Karpas-422 (cell line): Measurements from ENCODE around the gene NXPH1. TPM values are rescaled to one million over a fixed set of nuclear protein-coding genes. Genes with fewer than 3 reads are reported as not detected.

Experiments used
- DNase-seq: peaks from one replicate; pipeline ENCODE4 v3.0.0-alpha.2; 2015
- H2AFZ ChIP-seq: fragments of 200-600 bp; sonication (generic); 2 replicates; pipeline ENCODE4 v1.6.1; 2014; ENCODE audit warnings: antibody characterized with exemption, low read length, mixed read lengths
- H3K27ac ChIP-seq: fragments of 200-600 bp; sonication (generic); 2 replicates; pipeline ENCODE4 v1.5.1; 2014; ENCODE audit warnings: mild to moderate bottlenecking, low read length, moderate library complexity
- H3K27me3 ChIP-seq: fragments of 200-600 bp; sonication (generic); 2 replicates; pipeline ENCODE4 v1.6.1; 2014; ENCODE audit warnings: low read length, mixed read lengths
- H3K36me3 ChIP-seq: fragments of 200-600 bp; sonication (generic); 2 replicates; pipeline ENCODE4 v1.6.1; 2014; ENCODE audit warnings: low read length, mixed read lengths; ENCODE audit not compliant: insufficient read depth
- H3K4me1 ChIP-seq: fragments of 200-600 bp; sonication (generic); 2 replicates; pipeline ENCODE4 v1.6.1; 2014; ENCODE audit warnings: mild to moderate bottlenecking, low read length, mixed read lengths
- H3K4me2 ChIP-seq: fragments of 200-600 bp; sonication (generic); 2 replicates; pipeline ENCODE4 v1.6.1; 2014; ENCODE audit warnings: low read length, low read depth, mild to moderate bottlenecking; ENCODE audit not compliant: poor library complexity, severe bottlenecking
- H3K4me3 ChIP-seq: fragments of 200-600 bp; sonication (generic); 2 replicates; pipeline ENCODE4 v1.5.1; 2014; ENCODE audit warnings: mild to moderate bottlenecking, antibody characterized with exemption, low read length, mixed read lengths
- H3K79me2 ChIP-seq: fragments of 200-600 bp; sonication (generic); 2 replicates; pipeline ENCODE4 v1.6.1; 2014; ENCODE audit warnings: mild to moderate bottlenecking, low read length, mixed read lengths
- H3K9ac ChIP-seq: fragments of 200-600 bp; sonication (generic); 2 replicates; pipeline ENCODE4 v1.6.0; 2014; ENCODE audit warnings: low read length
- H3K9me2 ChIP-seq: fragments of 200-600 bp; sonication (generic), shearing (Covaris generic); replicated peaks from 2 replicates; pipeline ENCODE4 v1.6.0; 2014; ENCODE audit warnings: mild to moderate bottlenecking, low read length, moderate library complexity; ENCODE audit not compliant: insufficient read depth
- H3K9me3 ChIP-seq: fragments of 300-700, 200-600 bp; sonication (generic); 2 replicates; pipeline ENCODE4 v1.6.1; 2014; ENCODE audit warnings: low read length, mixed read lengths
- H4K20me1 ChIP-seq: fragments of 200-600 bp; sonication (generic); 2 replicates; pipeline ENCODE4 v1.6.1; 2014; ENCODE audit warnings: mild to moderate bottlenecking, antibody characterized with exemption, low read length, low read depth; ENCODE audit not compliant: insufficient read depth
- total RNA-seq: library from RNA; depleted of rRNA; stranded (reverse); fragments of >200 nt; shearing (Covaris generic); gene quantifications from 2 replicates; pipeline ENCODE4 v1.2.3, GENCODE V29; 2014; ENCODE audit warnings: low replicate concordance

Gene NXPH1
- total RNA-seq, 1 experiment from 2014 or later, result not detected

GRCh38 chr7:8391353-8392062 is 41.9 kb upstream of the NXPH1 start:
- Histone ChIP-seq H3K36me3 (no peaks in the 10 kb centered on the region), H3K27me3 (no peaks in the 10 kb centered on the region), H2AFZ (no peak overlapping the region), H3K9me3 (no peaks in the 10 kb centered on the region), H3K4me1 (no peaks in the 10 kb centered on the region), H3K9me2 (peaks cover 8% of the 10 kb centered on the region; the same call in 1 of the 2 replicates), H3K27ac (no peak overlapping the region), H3K4me2 (no peak overlapping the region), H3K9ac (no peak overlapping the region), H3K79me2 (no peaks in the 10 kb centered on the region), H4K20me1 (no peaks in the 10 kb centered on the region), H3K4me3 (no peak overlapping the region)
- no peak for DNase-seq

- H3K9ac ChIP-seq, result no peak overlapping the region
- no peak overlapping the region for H3K4me2 ChIP-seq
- H3K27me3 ChIP-seq, result no peaks in the 10 kb centered on the region
- H3K79me2 ChIP-seq, result no peaks in the 10 kb centered on the region
- no peaks in the 10 kb centered on the region for H3K9me3 ChIP-seq
- peaks cover 8% of the 10 kb centered on the region; the same call in 1 of the 2 replicates for H3K9me2 ChIP-seq
- H3K36me3 ChIP-seq, result no peaks in the 10 kb centered on the region
- no peaks in the 10 kb centered on the region for H4K20me1 ChIP-seq
- no peak overlapping the region for H3K4me3 ChIP-seq
- H2AFZ ChIP-seq, result no peak overlapping the region
- H3K27ac ChIP-seq, result no peak overlapping the region
- H3K4me1 ChIP-seq, result no peaks in the 10 kb centered on the region
- DNase-seq, result no peak
These were observed 37.1 kb upstream of the NXPH1 start for GRCh38 chr7:8396294-8396693.

GRCh38 chr7:8408871-8409270 is 24.5 kb upstream of the NXPH1 start:
- no peaks in the 10 kb centered on the region for H3K9me3 ChIP-seq
- H3K4me2 ChIP-seq, result no peak overlapping the region
- no peaks in the 10 kb centered on the region for H3K79me2 ChIP-seq
- no peaks in the 10 kb centered on the region for H3K4me1 ChIP-seq
- no peaks in the 10 kb centered on the region for H4K20me1 ChIP-seq
- no peak overlapping the region for H2AFZ ChIP-seq
- H3K9me2 ChIP-seq, result no peaks in the 10 kb centered on the region
- H3K9ac ChIP-seq, result no peak overlapping the region
- DNase-seq, result no peak
- no peak overlapping the region for H3K4me3 ChIP-seq
- H3K36me3 ChIP-seq, result no peaks in the 10 kb centered on the region
- H3K27me3 ChIP-seq, result no peaks in the 10 kb centered on the region
- H3K27ac ChIP-seq, result no peak overlapping the region

- Histone ChIP-seq H3K9me3 (no peaks in the 10 kb centered on the region), H3K79me2 (no peaks in the 10 kb centered on the region), H2AFZ (no peak overlapping the region), H3K4me3 (no peak overlapping the region), H3K36me3 (no peaks in the 10 kb centered on the region), H3K27ac (no peak overlapping the region), H3K4me2 (no peak overlapping the region), H3K9ac (no peak overlapping the region), H3K9me2 (no peaks in the 10 kb centered on the region), H3K27me3 (no peaks in the 10 kb centered on the region), H4K20me1 (no peaks in the 10 kb centered on the region), H3K4me1 (no peaks in the 10 kb centered on the region)
- DNase-seq, result no peak
These were observed 22.3 kb upstream of the NXPH1 start for GRCh38 chr7:8411103-8411502.

GRCh38 chr7:8413600-8413999 is 19.8 kb upstream of the NXPH1 start:
- H3K4me1 ChIP-seq, result no peaks in the 10 kb centered on the region
- H3K4me2 ChIP-seq, result no peak overlapping the region
- no peaks in the 10 kb centered on the region for H3K79me2 ChIP-seq
- no peak overlapping the region for H3K27ac ChIP-seq
- DNase-seq, result no peak
- H3K4me3 ChIP-seq, result no peak overlapping the region
- H3K27me3 ChIP-seq, result no peaks in the 10 kb centered on the region
- H3K9me2 ChIP-seq, result no peaks in the 10 kb centered on the region
- H3K9ac ChIP-seq, result no peak overlapping the region
- no peaks in the 10 kb centered on the region for H3K9me3 ChIP-seq
- H3K36me3 ChIP-seq, result no peaks in the 10 kb centered on the region
- H4K20me1 ChIP-seq, result no peaks in the 10 kb centered on the region
- no peak overlapping the region for H2AFZ ChIP-seq

GRCh38 chr7:8418629-8419245 is 14.7 kb upstream of the NXPH1 start:
- no peak overlapping the region for H3K4me2 ChIP-seq
- no peak overlapping the region for H3K4me3 ChIP-seq
- no peaks in the 10 kb centered on the region for H3K27me3 ChIP-seq
- no peaks in the 10 kb centered on the region for H3K9me3 ChIP-seq
- no peak overlapping the region for H3K27ac ChIP-seq
- H3K4me1 ChIP-seq, result no peaks in the 10 kb centered on the region
- H4K20me1 ChIP-seq, result no peaks in the 10 kb centered on the region
- H2AFZ ChIP-seq, result no peak overlapping the region
- H3K36me3 ChIP-seq, result no peaks in the 10 kb centered on the region
- no peaks in the 10 kb centered on the region for H3K9me2 ChIP-seq
- no peak overlapping the region for H3K9ac ChIP-seq
- no peaks in the 10 kb centered on the region for H3K79me2 ChIP-seq
- DNase-seq, result peak; percentile 85

GRCh38 chr7:8422177-8422576 is 11.2 kb upstream of the NXPH1 start:
- Histone ChIP-seq H3K27me3 (no peaks in the 10 kb centered on the region), H4K20me1 (no peaks in the 10 kb centered on the region), H3K4me1 (no peaks in the 10 kb centered on the region), H3K27ac (no peak overlapping the region), H2AFZ (no peak overlapping the region), H3K9me3 (no peaks in the 10 kb centered on the region), H3K79me2 (no peaks in the 10 kb centered on the region), H3K36me3 (no peaks in the 10 kb centered on the region), H3K9me2 (no peaks in the 10 kb centered on the region), H3K9ac (no peak overlapping the region), H3K4me3 (no peak overlapping the region), H3K4me2 (no peak overlapping the region)
- DNase-seq, result no peak

GRCh38 chr7:8423057-8423456 is 10.4 kb upstream of the NXPH1 start:
- H3K9me2 ChIP-seq, result no peaks in the 10 kb centered on the region
- H3K27ac ChIP-seq, result no peak overlapping the region
- H3K27me3 ChIP-seq, result no peaks in the 10 kb centered on the region
- no peak for DNase-seq
- no peaks in the 10 kb centered on the region for H3K9me3 ChIP-seq
- no peak overlapping the region for H2AFZ ChIP-seq
- H3K4me2 ChIP-seq, result no peak overlapping the region
- H3K4me1 ChIP-seq, result no peaks in the 10 kb centered on the region
- no peaks in the 10 kb centered on the region for H3K79me2 ChIP-seq
- H4K20me1 ChIP-seq, result no peaks in the 10 kb centered on the region
- H3K4me3 ChIP-seq, result no peak overlapping the region
- H3K9ac ChIP-seq, result no peak overlapping the region
- H3K36me3 ChIP-seq, result no peaks in the 10 kb centered on the region
